Astrocyte (in vitro differentiated cells and primary cell): Measurements from ENCODE around the gene PPTC7. TPM values are rescaled to one million over a fixed set of nuclear protein-coding genes. Genes with fewer than 3 reads are reported as not detected.
A peak's percentile ranks its signal among the peaks of the same experiment; 100 is the strongest.
"Not testable (repeated sequence)": the region's sequence is repeated elsewhere in the genome, so short reads cannot be mapped to it uniquely, and the experiment has no call there.

Experiments used
- DNase-seq: peaks from one replicate; pipeline ENCODE4 v3.0.0-alpha.2; 2010; ENCODE audit warnings: low read depth
- FAIRE-seq: peaks from 2 replicates; lab custom pipeline; 2011; peaks lifted over from hg19 to GRCh38; lab: Jason Lieb, UNC
- H2AFZ ChIP-seq: 2 replicates; pipeline ENCODE4 v1.6.0; 2012; ENCODE audit warnings: low read depth, low read length, inconsistent platforms
- H3K27ac ChIP-seq: 2 replicates; pipeline ENCODE4 v1.5.1; 2011; ENCODE audit warnings: low read depth, low read length, inconsistent platforms
- H3K27me3 ChIP-seq: 2 replicates; pipeline ENCODE4 v1.6.0; 2011; ENCODE audit warnings: low read length, inconsistent platforms; ENCODE audit not compliant: insufficient read depth
- H3K36me3 ChIP-seq: 2 replicates; pipeline ENCODE4 v1.5.1; 2011; ENCODE audit warnings: low read length, inconsistent platforms; ENCODE audit not compliant: insufficient read depth
- H3K4me1 ChIP-seq: 2 replicates; pipeline ENCODE4 v1.5.1; 2011; ENCODE audit warnings: low read length, inconsistent platforms; ENCODE audit not compliant: insufficient read depth
- H3K4me2 ChIP-seq: 2 replicates; pipeline ENCODE4 v1.6.0; 2012; ENCODE audit warnings: low read length, inconsistent platforms
- H3K4me3 ChIP-seq: 2 replicates; pipeline ENCODE4 v1.5.1; 2011; ENCODE audit warnings: low read depth, mild to moderate bottlenecking, low read length, inconsistent platforms; ENCODE audit not compliant: insufficient read depth
- H3K79me2 ChIP-seq: 2 replicates; pipeline ENCODE4 v1.6.0; 2012; ENCODE audit warnings: mild to moderate bottlenecking, low read length, inconsistent platforms; ENCODE audit not compliant: insufficient read depth
- H3K9ac ChIP-seq: 2 replicates; pipeline ENCODE4 v1.6.0; 2012; ENCODE audit warnings: mild to moderate bottlenecking, low read length, inconsistent platforms
- H3K9me3 ChIP-seq: 2 replicates; pipeline ENCODE4 v1.5.1; 2012; ENCODE audit warnings: low read depth, mild to moderate bottlenecking, low read length, inconsistent platforms; ENCODE audit not compliant: insufficient read depth
- H4K20me1 ChIP-seq: 2 replicates; pipeline ENCODE4 v1.6.0; 2012; ENCODE audit warnings: low read length, inconsistent platforms; ENCODE audit not compliant: insufficient read depth
- H3K27ac Mint-ChIP-seq: one replicate; pipeline ENCODE4 v1.8.0; 2021; ENCODE audit warnings: mild to moderate bottlenecking, mixed read lengths; ENCODE audit not compliant: unreplicated experiment
- H3K27me3 Mint-ChIP-seq: one replicate; pipeline ENCODE4 v1.8.0; 2021; ENCODE audit warnings: low read depth, mixed read lengths; ENCODE audit not compliant: unreplicated experiment
- H3K36me3 Mint-ChIP-seq: one replicate; pipeline ENCODE4 v1.8.0; 2021; ENCODE audit warnings: low read depth, mixed read lengths; ENCODE audit not compliant: unreplicated experiment
- H3K4me1 Mint-ChIP-seq: one replicate; pipeline ENCODE4 v1.8.0; 2021; ENCODE audit warnings: low read depth, mixed read lengths; ENCODE audit not compliant: unreplicated experiment
- H3K4me3 Mint-ChIP-seq: one replicate; pipeline ENCODE4 v1.8.0; 2021; ENCODE audit warnings: mild to moderate bottlenecking, moderate library complexity, mixed read lengths; ENCODE audit not compliant: unreplicated experiment
- H3K9me3 Mint-ChIP-seq: one replicate; pipeline ENCODE4 v1.8.0; 2021; ENCODE audit warnings: mild to moderate bottlenecking, mixed read lengths; ENCODE audit not compliant: unreplicated experiment
- EZH2 ChIP-seq: IDR thresholded peaks from 2 replicates; pipeline ENCODE4 v1.6.1; 2012; ENCODE audit warnings: mild to moderate bottlenecking, low read length, inconsistent platforms; ENCODE audit not compliant: insufficient read depth
- total RNA-seq: library from RNA; stranded (reverse); gene quantifications from 2 replicates; pipeline ENCODE4 v1.2.1, GENCODE V29; 2021
- TF ChIP-seq, protein P1 (sequence below): IDR thresholded peaks from 2 replicates; pipeline ENCODE4 v1.5.1; 2011; ENCODE audit warnings: low read depth, mild to moderate bottlenecking, inconsistent platforms, low read length, moderate library complexity; ENCODE audit not compliant: insufficient read depth

The PPTC7 gene
- total RNA-seq, 1 donor from 2014 or later: 16.6 TPM

DNA sequence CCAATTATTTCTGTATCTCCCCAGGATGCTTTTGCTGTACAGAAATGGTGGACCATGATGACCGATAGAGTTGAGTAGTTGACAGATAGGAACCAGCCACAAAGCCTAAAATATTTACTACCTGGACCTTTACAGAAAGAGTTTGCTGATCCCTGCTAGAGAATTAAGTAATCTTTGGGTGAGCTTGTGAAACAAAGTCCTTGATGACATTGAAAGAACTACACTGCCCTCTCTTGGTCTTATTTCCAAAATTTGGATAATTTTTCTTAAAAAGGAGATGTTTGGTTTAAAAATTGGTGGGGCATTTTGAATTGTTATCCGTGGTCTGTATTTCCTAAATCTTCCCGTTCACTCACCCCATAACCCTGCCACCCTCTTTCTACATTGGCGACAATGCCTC, 17.1 kb upstream of the PPTC7 start:
- Histone ChIP-seq H3K36me3 (no peaks in the 10 kb centered on the region), H3K79me2 (no peaks in the 10 kb centered on the region), H3K27me3 (no peaks in the 10 kb centered on the region), H3K4me3 (no peak overlapping the region), H4K20me1 (no peaks in the 10 kb centered on the region), H3K9ac (no peak overlapping the region), H3K4me1 (no peaks in the 10 kb centered on the region), H3K4me2 (no peak overlapping the region), H2AFZ (no peak overlapping the region), H3K9me3 (no peaks in the 10 kb centered on the region), H3K27ac (no peak overlapping the region)
- Mint-ChIP-seq H3K36me3 (no peaks in the 10 kb centered on the region), H3K4me3 (no peak overlapping the region), H3K27ac (no peak overlapping the region), H3K27me3 (peaks cover 3% of the 10 kb centered on the region), H3K4me1 (no peaks in the 10 kb centered on the region), H3K9me3 (no peaks in the 10 kb centered on the region)
- DNase-seq (peak; percentile 41), FAIRE-seq (no peak)
- no peak for TF ChIP-seq EZH2
- TF ChIP-seq, protein P1, sequence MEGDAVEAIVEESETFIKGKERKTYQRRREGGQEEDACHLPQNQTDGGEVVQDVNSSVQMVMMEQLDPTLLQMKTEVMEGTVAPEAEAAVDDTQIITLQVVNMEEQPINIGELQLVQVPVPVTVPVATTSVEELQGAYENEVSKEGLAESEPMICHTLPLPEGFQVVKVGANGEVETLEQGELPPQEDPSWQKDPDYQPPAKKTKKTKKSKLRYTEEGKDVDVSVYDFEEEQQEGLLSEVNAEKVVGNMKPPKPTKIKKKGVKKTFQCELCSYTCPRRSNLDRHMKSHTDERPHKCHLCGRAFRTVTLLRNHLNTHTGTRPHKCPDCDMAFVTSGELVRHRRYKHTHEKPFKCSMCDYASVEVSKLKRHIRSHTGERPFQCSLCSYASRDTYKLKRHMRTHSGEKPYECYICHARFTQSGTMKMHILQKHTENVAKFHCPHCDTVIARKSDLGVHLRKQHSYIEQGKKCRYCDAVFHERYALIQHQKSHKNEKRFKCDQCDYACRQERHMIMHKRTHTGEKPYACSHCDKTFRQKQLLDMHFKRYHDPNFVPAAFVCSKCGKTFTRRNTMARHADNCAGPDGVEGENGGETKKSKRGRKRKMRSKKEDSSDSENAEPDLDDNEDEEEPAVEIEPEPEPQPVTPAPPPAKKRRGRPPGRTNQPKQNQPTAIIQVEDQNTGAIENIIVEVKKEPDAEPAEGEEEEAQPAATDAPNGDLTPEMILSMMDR: peak; percentile 31

DNA sequence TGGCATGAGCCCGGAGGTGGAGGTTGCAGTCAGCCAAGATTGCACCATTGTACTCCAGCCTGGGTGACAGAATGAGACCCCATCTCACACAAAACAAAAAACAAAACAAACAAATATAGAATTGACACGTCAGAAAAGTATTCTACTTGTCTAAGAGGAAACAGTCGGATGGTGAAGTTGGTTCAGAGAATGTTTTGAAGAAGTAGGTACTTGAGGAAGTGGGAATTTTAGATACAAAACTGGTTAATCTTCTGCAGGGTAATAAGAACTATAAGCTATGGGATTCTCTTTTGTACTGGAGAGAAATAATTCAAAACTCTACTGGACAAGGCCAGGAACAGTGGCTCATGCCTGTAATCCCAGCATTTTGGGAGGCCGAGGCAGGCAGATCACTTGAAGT, 16.2 kb upstream of the PPTC7 start:
- no peaks in the 10 kb centered on the region for H3K4me1 Mint-ChIP-seq
- FAIRE-seq: no peak
- H3K4me3 ChIP-seq: no peak overlapping the region

DNA sequence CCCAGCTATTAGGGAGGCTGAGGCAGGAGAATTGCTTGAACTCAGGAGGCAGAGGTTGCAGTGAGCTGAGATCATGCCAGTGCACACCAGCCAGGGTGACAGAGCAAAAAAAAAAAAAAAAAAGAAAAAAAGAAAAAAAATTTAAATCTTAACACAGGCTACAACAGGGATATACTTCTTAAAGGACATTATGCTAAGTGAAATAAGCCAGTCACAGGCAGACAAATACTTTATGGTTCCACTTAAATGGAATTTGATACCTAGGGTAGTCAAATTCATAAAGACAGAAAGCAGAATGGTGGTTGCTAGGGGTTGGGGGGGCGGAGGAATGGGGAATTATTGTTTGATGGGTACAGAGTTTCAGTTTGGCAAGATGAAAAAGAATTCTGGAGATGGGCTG, 14.8 kb upstream of the PPTC7 start:
- Mint-ChIP-seq H3K9me3 (no peaks in the 10 kb centered on the region), H3K27ac (no peak overlapping the region), H3K36me3 (no peaks in the 10 kb centered on the region), H3K4me1 (no peaks in the 10 kb centered on the region), H3K4me3 (no peak overlapping the region), H3K27me3 (peaks cover 3% of the 10 kb centered on the region)
- TF ChIP-seq, protein P1: no peak
- TF ChIP-seq EZH2: no peak
- Histone ChIP-seq H3K4me1 (no peaks in the 10 kb centered on the region), H3K79me2 (no peaks in the 10 kb centered on the region), H3K36me3 (no peaks in the 10 kb centered on the region), H3K9me3 (no peaks in the 10 kb centered on the region), H3K27me3 (no peaks in the 10 kb centered on the region), H4K20me1 (no peaks in the 10 kb centered on the region), H3K27ac (no peak overlapping the region), H3K4me3 (no peak overlapping the region), H2AFZ (no peak overlapping the region), H3K4me2 (no peak overlapping the region), H3K9ac (no peak overlapping the region)
- no peak for DNase-seq
- FAIRE-seq: no peak

More for the DNA sequence above, 16.2 kb upstream of the PPTC7 start:
- no peak overlapping the region for H2AFZ ChIP-seq
- Mint-ChIP-seq H3K27ac (no peak overlapping the region), H3K36me3 (no peaks in the 10 kb centered on the region), H3K4me3 (no peak overlapping the region), H3K27me3 (peaks cover 3% of the 10 kb centered on the region), H3K9me3 (no peaks in the 10 kb centered on the region)
- H4K20me1 ChIP-seq: no peaks in the 10 kb centered on the region
- H3K4me1 ChIP-seq: no peaks in the 10 kb centered on the region
- no peak overlapping the region for H3K27ac ChIP-seq
- H3K27me3 ChIP-seq: no peaks in the 10 kb centered on the region
- no peak overlapping the region for H3K9ac ChIP-seq
- no peak overlapping the region for H3K4me2 ChIP-seq
- no peaks in the 10 kb centered on the region for H3K9me3 ChIP-seq
- H3K79me2 ChIP-seq: no peaks in the 10 kb centered on the region
- no peaks in the 10 kb centered on the region for H3K36me3 ChIP-seq
- DNase-seq: no peak
- TF ChIP-seq EZH2: no peak
- TF ChIP-seq, protein P1: no peak

DNA sequence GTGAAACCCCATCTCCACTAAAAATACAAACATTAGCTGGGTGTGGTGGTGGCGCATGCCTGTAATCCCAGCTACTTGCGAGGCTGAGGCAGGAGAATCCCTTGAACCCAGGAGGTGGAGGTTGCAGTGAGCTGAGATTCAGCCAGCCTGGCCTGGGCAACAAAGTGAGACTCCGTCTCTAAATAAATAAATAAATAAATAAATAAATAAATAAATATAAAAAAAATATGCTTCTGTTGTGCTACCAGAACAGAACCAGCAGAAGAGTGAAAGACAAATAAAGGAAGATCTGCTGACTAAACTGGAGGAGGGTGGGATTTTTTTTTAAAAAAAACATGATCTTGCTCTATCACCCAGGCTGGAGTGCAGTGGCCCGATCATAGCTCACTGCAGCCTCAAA, 9.8 kb upstream of the PPTC7 start:
- H3K27ac ChIP-seq, H3K36me3 Mint-ChIP-seq, H3K79me2 ChIP-seq, H3K4me3 Mint-ChIP-seq, H4K20me1 ChIP-seq, H3K27ac Mint-ChIP-seq, DNase-seq, H3K4me1 Mint-ChIP-seq, H3K4me1 ChIP-seq, H3K9me3 Mint-ChIP-seq, H3K9me3 ChIP-seq, H3K4me3 ChIP-seq, H3K9ac ChIP-seq, H3K4me2 ChIP-seq, H3K36me3 ChIP-seq, H3K27me3 Mint-ChIP-seq, H3K27me3 ChIP-seq, H2AFZ ChIP-seq, FAIRE-seq: not testable (repeated sequence)
